Neural progenitor cell (in vitro differentiated cells): Measurements from ENCODE around the gene C14orf132.

ENCODE experiments used
- CTCF ChIP-seq: fragments of 200-600 bp; sonication (generic); IDR thresholded peaks from 2 replicates; pipeline ENCODE4 v1.5.1; 2017; ENCODE audit warnings: antibody characterized with exemption, mild to moderate bottlenecking
- EZH2 ChIP-seq: fragments of 200-600 bp; sonication (generic); IDR thresholded peaks from 2 replicates; pipeline ENCODE4 v1.6.1; 2017; ENCODE audit warnings: antibody characterized with exemption, mild to moderate bottlenecking, moderate library complexity
- EZH2phosphoT487 ChIP-seq: fragments of 200-600 bp; sonication (generic); IDR thresholded peaks from 2 replicates; pipeline ENCODE4 v1.6.1; 2017; ENCODE audit warnings: antibody characterized with exemption

GRCh38 chr14:96064866-96065265, 25.7 kb downstream of the C14orf132 start:
- TF ChIP-seq CTCF, result no peak
- TF ChIP-seq EZH2, result no peak
- TF ChIP-seq EZH2phosphoT487, result no peak
